ENCODE measurements around the gene PRR19.
A peak's percentile ranks its signal among the peaks of the same experiment; 100 is the strongest.
"Not testable (repeated sequence)": the region's sequence is repeated elsewhere in the genome, so short reads cannot be mapped to it uniquely, and the experiment has no call there.

Gene PRR19

DNA sequence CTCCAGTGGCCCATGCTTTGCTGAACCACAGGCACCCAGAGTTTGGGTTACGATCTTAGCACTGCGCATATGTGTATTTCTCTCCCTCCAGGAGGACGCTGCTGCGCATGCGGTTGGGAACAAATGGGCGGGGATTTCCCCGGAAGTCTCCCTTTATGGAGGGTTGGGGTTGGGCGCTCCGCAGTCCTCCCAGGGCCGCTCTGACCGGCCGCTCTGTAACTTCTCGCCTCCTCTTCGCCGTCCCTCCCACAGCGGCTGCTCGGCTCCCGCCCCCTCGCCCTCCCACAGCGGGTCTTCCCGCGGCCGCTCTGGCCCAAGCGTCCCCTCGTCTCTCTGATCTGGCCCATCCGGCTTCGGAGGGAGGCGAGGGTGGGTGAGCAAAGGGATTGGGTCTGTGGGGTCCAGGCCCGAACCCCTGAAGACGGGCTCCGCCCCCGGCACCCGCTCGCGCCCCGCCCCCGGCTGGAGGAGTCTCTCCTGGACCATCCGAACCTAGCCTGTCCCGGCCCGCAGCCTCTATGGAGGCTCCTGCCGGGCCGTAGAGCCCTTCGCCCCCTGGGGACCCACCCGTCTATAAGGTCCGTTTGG, 23.5 kb downstream of the PRR19 start, which contains the start of gene MEGF8:
MEGF8 (plus strand) TSS at position 328 of the 588 bp plus-strand sequence. CDS start 609 bp downstream, outside the sequence.
- DNase-seq (ENCODE audit: low read depth in 3 of 3, low spot score in 1 of 3) = peak; percentile 95

- DNase-seq (ENCODE audit: low read depth in 3 of 3, low spot score in 1 of 3) = no peak
Observed at GRCh38 chr19:42325896-42326771, 24.2 kb downstream of the PRR19 start.

- DNase-seq (ENCODE audit: low read depth in 3 of 3, low spot score in 1 of 3) = no peak
Observed at GRCh38 chr19:42326969-42327368, 25.0 kb downstream of the PRR19 start.

GRCh38 chr19:42327381-42327780, 25.4 kb downstream of the PRR19 start:
- DNase-seq (ENCODE audit: low read depth in 3 of 3, low spot score in 1 of 3) = no peak

- DNase-seq (ENCODE audit: low read depth in 3 of 3, low spot score in 1 of 3) = no peak
Observed at GRCh38 chr19:42328106-42328505, 26.2 kb downstream of the PRR19 start.

DNA sequence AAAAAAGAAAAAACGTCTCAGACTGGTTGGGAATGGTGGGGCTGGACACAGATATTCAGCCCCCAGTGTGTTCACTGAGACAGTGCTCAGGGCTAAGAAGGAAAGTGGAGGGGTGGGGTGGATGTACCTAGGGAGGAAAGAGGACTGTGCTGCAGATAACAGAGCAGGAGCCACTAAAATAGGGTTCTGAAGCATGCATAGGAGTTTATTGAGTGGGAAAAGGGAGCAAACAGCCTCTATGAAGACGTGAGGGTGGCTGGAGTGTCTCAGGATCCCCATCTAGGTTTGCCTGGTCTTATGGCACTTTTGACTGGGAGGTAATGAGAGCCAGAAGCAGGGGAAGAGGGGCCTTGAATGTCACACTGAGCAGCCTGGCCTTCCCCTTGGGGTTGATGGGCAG, 26.9 kb downstream of the PRR19 start:
- DNase-seq (ENCODE audit: low read depth in 3 of 3, low spot score in 1 of 3) = no peak

- DNase-seq (ENCODE audit: low read depth in 3 of 3, low spot score in 1 of 3) = no peak
Observed at GRCh38 chr19:42330241-42330711, 28.3 kb downstream of the PRR19 start.

- DNase-seq (ENCODE audit: low read depth in 3 of 3, low spot score in 1 of 3) = not testable (repeated sequence)
Observed at GRCh38 chr19:42331333-42331732, 29.4 kb downstream of the PRR19 start.

GRCh38 chr19:42332059-42332458, 30.1 kb downstream of the PRR19 start:
- DNase-seq (ENCODE audit: low read depth in 3 of 3, low spot score in 1 of 3) = no peak

DNA sequence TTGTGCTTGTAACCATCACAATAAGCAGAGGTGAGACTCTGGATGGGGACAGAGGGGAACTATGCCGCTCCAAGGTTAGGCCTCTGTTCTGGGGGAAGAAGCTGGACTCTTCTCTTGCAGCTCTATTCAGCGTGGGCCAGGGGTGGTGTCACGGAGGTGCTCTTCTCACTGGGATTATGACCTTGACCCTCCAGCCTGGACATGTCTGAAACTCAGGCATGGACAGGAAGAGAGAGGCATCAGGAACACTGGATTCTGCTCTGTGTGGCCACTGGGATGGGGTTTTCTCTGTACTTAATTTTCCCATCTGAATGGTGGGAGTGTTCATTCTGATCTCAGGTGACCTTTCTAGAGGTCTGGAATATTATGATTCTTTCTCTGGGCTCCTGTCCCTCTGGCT, 31.1 kb downstream of the PRR19 start:
- DNase-seq (ENCODE audit: low read depth in 3 of 3, low spot score in 1 of 3) = no peak

GRCh38 chr19:42333975-42334696, 32.2 kb downstream of the PRR19 start:
- DNase-seq (ENCODE audit: low read depth in 3 of 3, low spot score in 1 of 3) = no peak

GRCh38 chr19:42334697-42335373, 32.9 kb downstream of the PRR19 start:
- no peak for DNase-seq (ENCODE audit: low read depth in 3 of 3, low spot score in 1 of 3)

DNA sequence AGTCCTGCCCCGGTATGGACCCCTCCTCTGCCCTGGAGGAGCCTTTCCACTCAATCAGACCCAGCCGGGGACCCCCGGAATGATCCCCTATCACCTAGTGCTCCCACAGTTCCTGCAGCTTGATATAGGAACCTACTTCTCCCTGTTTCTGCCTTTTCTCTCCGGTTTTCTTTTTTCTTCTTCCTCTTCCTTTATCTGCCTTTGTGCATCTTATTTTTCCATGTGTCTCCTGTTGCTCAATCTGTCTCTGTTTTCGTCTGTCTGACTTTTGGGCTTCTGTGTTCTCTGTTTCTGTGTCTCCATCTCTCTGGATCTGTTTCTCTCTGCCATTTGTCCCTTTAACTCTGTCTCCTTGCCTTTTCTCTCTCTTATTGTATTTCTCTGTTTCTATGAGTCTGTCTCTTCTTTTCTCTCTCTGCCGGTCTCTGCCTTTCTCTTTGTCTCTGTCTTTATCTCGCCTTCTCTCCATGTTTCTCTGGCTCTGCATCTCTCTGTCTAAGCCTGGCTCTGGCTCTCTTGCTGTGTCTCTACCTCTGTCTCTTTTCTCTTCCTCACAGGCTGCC, 33.5 kb downstream of the PRR19 start:
- no peak for DNase-seq (ENCODE audit: low read depth in 3 of 3, low spot score in 1 of 3)

- DNase-seq (ENCODE audit: low read depth in 3 of 3, low spot score in 1 of 3) = no peak
Observed at GRCh38 chr19:42335971-42336370, 34.0 kb downstream of the PRR19 start.

GRCh38 chr19:42339126-42339860, 37.4 kb downstream of the PRR19 start:
- DNase-seq (ENCODE audit: low read depth in 3 of 3, low spot score in 1 of 3) = not testable (repeated sequence)

- not testable (repeated sequence) for DNase-seq (ENCODE audit: low read depth in 3 of 3, low spot score in 1 of 3)
Observed at GRCh38 chr19:42339922-42340321, 38.0 kb downstream of the PRR19 start.

- no peak for DNase-seq (ENCODE audit: low read depth in 3 of 3, low spot score in 1 of 3)
Observed at GRCh38 chr19:42343344-42344110, 41.6 kb downstream of the PRR19 start.

- no peak for DNase-seq (ENCODE audit: low read depth in 3 of 3, low spot score in 1 of 3)
Observed at GRCh38 chr19:42344336-42344893, 42.5 kb downstream of the PRR19 start.

GRCh38 chr19:42345191-42345812, 43.4 kb downstream of the PRR19 start:
- no peak for DNase-seq (ENCODE audit: low read depth in 3 of 3, low spot score in 1 of 3)

Measured in stimulated activated CD4-positive, alpha-beta T cell treated with anti-CD3 and anti-CD28 coated beads, TNF-alpha, amount 100 ng/mL, for 1 hour (primary cell).